ENCODE measurements around the gene PDF.
A peak's percentile ranks its signal among the peaks of the same experiment; 100 is the strongest.
"Not testable (repeated sequence)": the region's sequence is repeated elsewhere in the genome, so short reads cannot be mapped to it uniquely, and the experiment has no call there.

Gene PDF

GRCh38 chr16:69330286-69331109 is at the start of gene PDF:
PDF (minus strand) TSS chr16:69330588; CDS start chr16:69330570, 18 bp downstream.
- DNase-seq, result peak; percentile 82

- no peak for DNase-seq
Observed at GRCh38 chr16:69378760-69379159, 48.4 kb upstream of the PDF start.

- DNase-seq, result no peak
Observed at GRCh38 chr16:69378036-69378435, 47.6 kb upstream of the PDF start.

- DNase-seq, result no peak
Observed at GRCh38 chr16:69376393-69377059, 46.1 kb upstream of the PDF start.

GRCh38 chr16:69373019-69373418 is 42.6 kb upstream of the PDF start:
- no peak for DNase-seq

- DNase-seq, result no peak
Observed at GRCh38 chr16:69371564-69371963, 41.2 kb upstream of the PDF start.

GRCh38 chr16:69368866-69369265 is 38.5 kb upstream of the PDF start:
- DNase-seq, result no peak

GRCh38 chr16:69367980-69368379 is 37.6 kb upstream of the PDF start:
- no peak for DNase-seq

- no peak for DNase-seq
Observed at GRCh38 chr16:69366431-69366830, 36.0 kb upstream of the PDF start.

- no peak for DNase-seq
Observed at GRCh38 chr16:69365901-69366300, 35.5 kb upstream of the PDF start.

GRCh38 chr16:69364088-69364487 is 33.7 kb upstream of the PDF start:
- no peak for DNase-seq

- DNase-seq, result no peak
Observed at GRCh38 chr16:69363281-69363717, 32.9 kb upstream of the PDF start.

- not testable (repeated sequence) for DNase-seq
Observed at GRCh38 chr16:69360070-69360469, 29.7 kb upstream of the PDF start.

GRCh38 chr16:69351309-69352027 is 21.1 kb upstream of the PDF start, which contains the start of gene TMED6:
TMED6 (minus strand) TSS chr16:69351786; CDS start chr16:69351753, 33 bp downstream.
- no peak for DNase-seq

GRCh38 chr16:69350536-69351133 is 20.2 kb upstream of the PDF start:
- DNase-seq, result no peak

- DNase-seq, result no peak
Observed at GRCh38 chr16:69349536-69349935, 19.1 kb upstream of the PDF start.

- DNase-seq, result no peak
Observed at GRCh38 chr16:69348222-69348621, 17.8 kb upstream of the PDF start.

GRCh38 chr16:69346683-69347082 is 16.3 kb upstream of the PDF start:
- DNase-seq, result no peak

- DNase-seq, result no peak
Observed at GRCh38 chr16:69345923-69346322, 15.5 kb upstream of the PDF start.

GRCh38 chr16:69344171-69344570 is 13.8 kb upstream of the PDF start:
- DNase-seq, result no peak

GRCh38 chr16:69340095-69340644 is 9.8 kb upstream of the PDF start:
- DNase-seq, result no peak

GRCh38 chr16:69339289-69340094 is 9.1 kb upstream of the PDF start, which contains the start of the genes COG8 and NIP7:
COG8 (minus strand) TSS chr16:69339564; CDS start chr16:69339552, 12 bp downstream.
NIP7 (plus strand) TSS chr16:69339772; CDS start chr16:69339830, 58 bp downstream.
- peak; percentile 92 for DNase-seq

Measured in activated T-cell treated with anti-CD3 and anti-CD28 coated beads, Interleukin-2, amount 50 U/mL, for 1 hour (primary cell).